Mammary epithelial cell (primary cell): ENCODE measurements around the gene CCDC190.

Source experiments
- CTCF ChIP-seq, 2 donors: IDR thresholded peaks in 1 of 2; conservative IDR thresholded peaks in 1 of 2; 2 replicates each; pipeline ENCODE4 v1.5.1; 2011 to 2012; ENCODE audit warnings: inconsistent platforms in 2 of 2, low read length in 2 of 2, mild to moderate bottlenecking in 2 of 2, control low read depth in 1 of 2, low read depth in 1 of 2; ENCODE audit not compliant: insufficient read depth in 1 of 2; ENCODE audit errors: extremely low read depth in 1 of 2
- EZH2 ChIP-seq: IDR thresholded peaks from 2 replicates; pipeline ENCODE4 v1.6.1; 2012; ENCODE audit warnings: low read length, inconsistent platforms, borderline replicate concordance

- TF ChIP-seq CTCF (conservative IDR thresholded peaks at IDR 0.05 in 1 of 2, IDR thresholded peaks at IDR 0.05 in 1 of 2; ENCODE audit: extremely low read depth in 1 of 2, insufficient read depth in 1 of 2, low read depth in 1 of 2, low read length in 2 of 2) (no peak), EZH2 (no peak)
Observed at GRCh38 chr1:162893612-162893908, 32.6 kb upstream of the CCDC190 start.
